Prostate gland (tissue), 2 donors: Measurements from ENCODE around the gene EXD3. TPM values are rescaled to one million over a fixed set of nuclear protein-coding genes. Genes with fewer than 3 reads are reported as not detected.
"Not testable (repeated sequence)": the region's sequence is repeated elsewhere in the genome, so short reads cannot be mapped to it uniquely, and the experiment has no call there.

Source experiments
- DNase-seq: peaks from one replicate; pipeline ENCODE4 v3.0.0-alpha.2; 2019; ENCODE audit warnings: low spot score
- H3K27ac ChIP-seq, 2 donors: fragments of 200-600 bp; sonication (generic); 2 replicates each; pipeline ENCODE4 v1.5.1; 2017 to 2019
- H3K27me3 ChIP-seq: fragments of 200-600 bp; sonication (generic); replicated peaks from 2 replicates; pipeline ENCODE4 v1.5.1; 2019; ENCODE audit not compliant: insufficient read depth
- H3K36me3 ChIP-seq, 2 donors: fragments of 200-600 bp; sonication (generic); 1 replicate in 1 of 2; 2 replicates in 1 of 2; pipeline versions ENCODE4 v1.5.1 to v1.8.1; 2017 to 2019
- H3K4me1 ChIP-seq: fragments of 200-600 bp; sonication (generic); replicated peaks from 2 replicates; pipeline ENCODE4 v1.5.1; 2019
- H3K4me3 ChIP-seq, 2 donors: fragments of 200-600 bp; sonication (generic); 2 replicates each; pipeline ENCODE4 v1.5.1; 2017 to 2019
- H3K9me3 ChIP-seq: fragments of 200-600 bp; sonication (generic); 2 replicates; pipeline ENCODE4 v1.5.1; 2017
- CTCF ChIP-seq, 4 experiments: fragments of 200-600 bp in 2 of 4; fragments of 450-650 bp in 2 of 4; sonication (generic) in 2 of 4; IDR thresholded peaks; 1 replicate in 3 of 4; 2 replicates in 1 of 4; pipeline ENCODE4 v1.5.1; 2016 to 2019; ENCODE audit warnings: antibody characterized with exemption in 4 of 4, mild to moderate bottlenecking in 2 of 4, moderate library complexity in 2 of 4
- POLR2A ChIP-seq: fragments of 450-650 bp; IDR thresholded peaks from one replicate; pipeline ENCODE4 v1.6.1; 2016; ENCODE audit warnings: antibody characterized with exemption, mild to moderate bottlenecking
- POLR2AphosphoS5 ChIP-seq: sonication (generic); formaldehyde crosslinking; IDR thresholded peaks from one replicate; pipeline ENCODE4 v1.6.1; 2017; ENCODE audit warnings: antibody characterized with exemption
- WGBS: methylation state at CpG from one replicate; pipeline ENCODE4 v1.1.5; 2018; 5-methylcytosine and 5-hydroxymethylcytosine counted together
- intact Hi-C: fragments of 100-400 bp; cut with DNase I; formaldehyde crosslinking; loops from one replicate; pipeline ENCODE4 v1.14.2; 2022
- total RNA-seq, 2 donors: library from RNA; depleted of rRNA; stranded (reverse); fragments of >200 nt; gene quantifications; one replicate each; pipeline ENCODE4 v1.1.0, GENCODE V29; 2016

Gene EXD3
- total RNA-seq, 2 donors from 2014 or later, result 32.6 to 44.8 TPM

- no peaks in the 10 kb centered on the region for H3K9me3 ChIP-seq
- DNase-seq, result no peak
Observed at GRCh38 chr9:137379761-137380161, 43.2 kb downstream of the EXD3 start.

GRCh38 chr9:137378688-137379410, 44.1 kb downstream of the EXD3 start:
- intact Hi-C loops, H3K36me3 ChIP-seq, H3K4me3 ChIP-seq, H3K27ac ChIP-seq, H3K4me1 ChIP-seq, DNase-seq, H3K9me3 ChIP-seq, H3K27me3 ChIP-seq: not testable (repeated sequence)
- 87% methylated on average over 36 of the region's 37 CpGs for WGBS

More at GRCh38 chr9:137379761-137380161, 43.2 kb downstream of the EXD3 start:
- Histone ChIP-seq H3K27me3 (no peaks in the 10 kb centered on the region), H3K4me3 (no peak overlapping the region), H3K36me3 (no peaks in the 10 kb centered on the region), H3K4me1 (no peaks in the 10 kb centered on the region), H3K27ac (no peak overlapping the region)
- TF ChIP-seq POLR2A (no peak), CTCF (IDR thresholded peaks at IDR 0.05) (no peak), POLR2AphosphoS5 (no peak)
- WGBS, result 84% methylated on average over 9 of the region's 12 CpGs
- intact Hi-C loops, result no loop called here

- Histone ChIP-seq H3K27me3 (no peaks in the 10 kb centered on the region), H3K9me3 (no peaks in the 10 kb centered on the region), H3K4me1 (no peaks in the 10 kb centered on the region), H3K27ac (no peak overlapping the region), H3K36me3 (no peaks in the 10 kb centered on the region), H3K4me3 (no peak overlapping the region)
- intact Hi-C loops, result no loop called here
- no peak for DNase-seq
- 88% methylated on average over 12 of the region's 12 CpGs for WGBS
- TF ChIP-seq POLR2AphosphoS5 (no peak), POLR2A (no peak), CTCF (IDR thresholded peaks at IDR 0.05) (no peak)
Observed at GRCh38 chr9:137376386-137376785, 46.6 kb downstream of the EXD3 start.

- Histone ChIP-seq H3K9me3 (no peaks in the 10 kb centered on the region), H3K27me3 (no peaks in the 10 kb centered on the region), H3K27ac (no peak overlapping the region), H3K36me3 (no peaks in the 10 kb centered on the region), H3K4me3 (no peak overlapping the region), H3K4me1 (no peaks in the 10 kb centered on the region)
- 93% methylated on average over 11 of the region's 11 CpGs for WGBS
- TF ChIP-seq POLR2AphosphoS5 (no peak), CTCF (IDR thresholded peaks at IDR 0.05) (no peak), POLR2A (no peak)
- intact Hi-C loops, result no loop called here
- DNase-seq, result no peak
Observed at GRCh38 chr9:137375321-137376058, 47.5 kb downstream of the EXD3 start.

GRCh38 chr9:137374131-137374845, 48.7 kb downstream of the EXD3 start:
- no peak for DNase-seq
- Histone ChIP-seq H3K36me3 (no peaks in the 10 kb centered on the region), H3K27ac (no peak overlapping the region), H3K4me1 (no peaks in the 10 kb centered on the region), H3K9me3 (no peaks in the 10 kb centered on the region), H3K4me3 (no peak overlapping the region), H3K27me3 (no peaks in the 10 kb centered on the region)
- no peak for TF ChIP-seq POLR2AphosphoS5
- TF ChIP-seq CTCF (IDR thresholded peaks at IDR 0.05), result no peak
- no peak for TF ChIP-seq POLR2A
- intact Hi-C loops, result no loop called here
- 93% methylated on average over 37 of the region's 37 CpGs for WGBS
